Fibroblast of skin of right biceps (primary cell): Measurements from ENCODE around the gene FOSL2.

ENCODE experiments used
- DNase-seq: peaks from one replicate; pipeline ENCODE4 v3.0.0-alpha.2; 2013

FOSL2 gene

GRCh38 chr2:28434600-28434989 lies 41.9 kb downstream of the FOSL2 start:
- DNase-seq: no peak

GRCh38 chr2:28435241-28435640 lies 42.6 kb downstream of the FOSL2 start:
- DNase-seq: no peak

DNA sequence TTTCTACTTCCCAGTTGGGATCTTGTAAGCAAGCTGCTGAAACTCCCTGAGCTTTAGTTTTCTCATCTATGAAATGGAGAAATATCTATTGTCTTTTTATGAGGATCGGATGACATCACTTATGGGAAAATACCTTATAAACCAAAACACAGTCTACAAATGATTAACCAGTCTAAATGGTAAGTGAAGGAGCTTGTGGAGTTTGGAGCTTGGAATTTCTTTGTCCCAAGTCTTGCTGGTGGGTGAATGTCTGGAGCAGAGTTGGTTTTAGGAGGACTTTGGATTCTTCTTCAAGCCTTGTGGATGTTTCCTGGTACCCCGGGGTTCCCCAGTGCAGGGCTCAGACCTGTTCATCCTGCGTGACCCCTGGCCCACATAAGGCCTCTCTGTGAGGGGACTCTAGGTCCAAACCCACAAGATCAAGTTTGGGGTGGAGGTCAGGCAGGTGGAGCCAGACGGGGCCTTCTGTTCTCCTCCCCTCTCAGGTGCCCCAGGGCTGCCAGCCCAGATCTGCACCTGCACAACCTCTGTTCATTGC lies 43.2 kb downstream of the FOSL2 start:
- no peak for DNase-seq

DNA sequence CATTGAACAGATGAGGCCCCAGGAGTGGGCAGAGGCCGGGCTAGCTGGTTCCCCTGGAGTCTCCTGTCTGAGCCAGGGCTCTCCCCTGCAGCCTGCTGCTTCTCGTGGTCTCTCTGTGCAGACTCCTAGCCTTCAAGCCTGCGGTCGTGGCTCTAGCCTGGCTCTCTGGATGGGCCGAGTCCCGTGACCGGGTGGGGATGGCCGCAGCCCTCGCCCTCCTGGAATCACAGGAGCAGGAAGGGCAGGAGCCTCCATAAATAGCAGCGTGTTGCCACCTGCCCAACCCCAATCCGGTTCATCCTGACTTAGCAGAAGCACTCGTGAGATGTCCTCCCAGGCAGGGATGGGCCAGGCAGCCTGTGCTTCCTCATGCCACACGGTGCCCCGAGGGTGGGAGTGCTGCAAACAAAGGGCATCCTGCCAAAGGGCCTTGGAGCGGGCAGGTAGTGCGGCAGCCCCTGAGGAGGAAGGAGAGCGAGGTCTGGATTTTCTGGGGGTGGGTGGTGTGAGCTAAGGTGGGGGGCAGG lies 43.9 kb downstream of the FOSL2 start:
- no peak for DNase-seq

DNA sequence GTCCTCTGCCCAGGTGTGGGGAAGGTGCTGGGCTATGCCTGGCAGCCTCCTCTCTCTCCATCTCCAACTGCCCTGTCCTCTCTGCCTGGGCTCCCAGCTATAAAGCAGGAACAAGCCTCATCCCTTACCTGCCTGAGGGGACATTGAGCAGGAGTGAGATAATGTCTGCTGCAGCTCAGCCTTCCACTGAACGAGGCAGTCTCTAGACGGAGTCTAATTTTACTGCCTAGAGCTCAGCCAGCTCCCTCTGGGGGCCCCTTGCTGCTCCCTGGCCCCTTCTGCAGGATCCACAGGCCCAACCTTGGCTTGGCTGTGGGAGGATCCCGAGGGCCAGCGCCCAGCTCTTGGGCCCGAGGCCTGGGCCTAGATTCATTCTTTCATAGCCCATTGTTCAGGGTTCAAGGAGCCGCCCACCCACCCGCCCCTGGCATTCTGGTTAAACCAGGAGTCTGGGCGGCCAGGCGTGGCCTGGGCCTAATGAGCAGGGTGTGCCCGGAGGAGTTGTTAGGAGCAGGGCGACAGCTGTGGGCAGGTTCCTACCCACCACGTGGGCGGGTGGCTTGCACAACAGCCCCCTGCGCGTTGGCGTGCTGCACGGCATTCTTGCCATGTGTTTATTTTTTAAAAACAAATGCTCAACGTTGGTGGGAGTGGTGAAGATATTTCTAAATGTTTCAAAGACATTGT lies 44.6 kb downstream of the FOSL2 start:
- DNase-seq: no peak

- no peak for DNase-seq
Measured at GRCh38 chr2:28437918-28438317, 45.3 kb downstream of the FOSL2 start.

DNA sequence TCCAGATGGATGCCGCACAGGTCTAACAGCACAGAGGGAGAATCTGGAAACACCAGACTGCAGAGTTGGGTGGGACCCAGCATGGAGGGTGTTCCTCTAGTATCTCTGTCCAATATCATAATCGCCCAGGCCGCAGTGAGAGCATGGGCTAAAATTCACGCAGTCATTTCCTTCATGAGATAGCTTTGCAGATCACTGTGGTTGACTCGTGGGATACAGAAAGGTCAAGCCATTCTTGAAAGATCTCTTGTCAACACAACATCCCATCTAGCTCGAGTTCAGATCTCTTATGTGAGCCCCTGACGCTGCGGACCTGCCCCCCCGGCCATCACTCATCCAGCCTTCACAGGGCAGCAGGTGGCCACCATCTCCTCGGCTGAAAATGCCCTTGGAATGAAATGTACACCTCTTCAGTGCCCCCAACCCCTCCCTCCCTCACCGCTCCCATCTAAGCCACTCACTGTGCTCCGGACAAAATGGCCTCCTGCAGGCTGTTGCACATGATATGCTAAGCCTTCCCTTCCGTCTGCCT lies 45.9 kb downstream of the FOSL2 start:
- no peak for DNase-seq

- DNase-seq: no peak
Measured at GRCh38 chr2:28439127-28439526, 46.5 kb downstream of the FOSL2 start.

- no peak for DNase-seq
Measured at GRCh38 chr2:28439763-28440162, 47.1 kb downstream of the FOSL2 start.

DNA sequence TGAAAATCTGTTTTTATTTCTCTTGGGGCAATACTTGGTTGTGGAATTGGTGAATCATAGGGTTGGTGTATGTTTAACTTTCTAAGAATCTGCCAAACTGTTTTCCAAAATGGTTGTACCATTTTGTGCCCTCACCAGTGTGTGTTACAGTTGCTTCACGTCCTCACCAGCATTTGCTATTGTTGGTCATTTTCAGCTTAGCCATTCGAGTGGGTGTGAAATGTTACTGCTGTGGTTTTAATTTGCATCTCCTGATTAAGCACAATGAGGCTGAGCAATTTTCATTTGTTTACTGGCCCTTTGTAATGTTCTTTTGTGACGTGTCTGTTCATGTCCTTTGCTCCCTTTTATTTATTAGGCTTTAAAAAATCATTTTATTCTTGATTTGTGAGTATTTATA lies 49.7 kb downstream of the FOSL2 start:
- no peak for DNase-seq

GRCh38 chr2:28444956-28445355 lies 52.3 kb downstream of the FOSL2 start:
- DNase-seq: no peak

- peak; percentile 98 for DNase-seq
Measured at GRCh38 chr2:28445448-28446258, 53.0 kb downstream of the FOSL2 start.

- no peak for DNase-seq
Measured at GRCh38 chr2:28446531-28446930, 53.9 kb downstream of the FOSL2 start.

DNA sequence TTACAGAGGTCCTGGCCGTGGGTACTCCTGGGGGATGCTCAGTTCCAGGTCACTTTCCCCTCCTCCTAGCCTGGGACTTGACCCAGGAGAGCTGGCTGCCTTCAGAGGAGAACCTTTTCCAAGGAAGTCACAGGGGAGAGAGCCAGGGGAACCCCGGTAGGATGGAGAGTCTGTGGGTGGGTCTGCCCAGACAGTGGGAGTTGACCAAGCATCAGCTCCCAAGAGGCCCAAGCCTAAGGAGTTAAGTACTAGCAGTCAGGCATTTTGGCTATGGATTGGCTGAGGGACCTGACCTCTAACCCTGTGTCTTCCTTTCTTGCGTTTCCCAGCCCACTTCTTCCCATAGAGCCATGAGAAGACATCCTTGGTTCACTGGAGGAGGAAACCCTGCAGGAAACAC lies 54.4 kb downstream of the FOSL2 start:
- DNase-seq: no peak

DNA sequence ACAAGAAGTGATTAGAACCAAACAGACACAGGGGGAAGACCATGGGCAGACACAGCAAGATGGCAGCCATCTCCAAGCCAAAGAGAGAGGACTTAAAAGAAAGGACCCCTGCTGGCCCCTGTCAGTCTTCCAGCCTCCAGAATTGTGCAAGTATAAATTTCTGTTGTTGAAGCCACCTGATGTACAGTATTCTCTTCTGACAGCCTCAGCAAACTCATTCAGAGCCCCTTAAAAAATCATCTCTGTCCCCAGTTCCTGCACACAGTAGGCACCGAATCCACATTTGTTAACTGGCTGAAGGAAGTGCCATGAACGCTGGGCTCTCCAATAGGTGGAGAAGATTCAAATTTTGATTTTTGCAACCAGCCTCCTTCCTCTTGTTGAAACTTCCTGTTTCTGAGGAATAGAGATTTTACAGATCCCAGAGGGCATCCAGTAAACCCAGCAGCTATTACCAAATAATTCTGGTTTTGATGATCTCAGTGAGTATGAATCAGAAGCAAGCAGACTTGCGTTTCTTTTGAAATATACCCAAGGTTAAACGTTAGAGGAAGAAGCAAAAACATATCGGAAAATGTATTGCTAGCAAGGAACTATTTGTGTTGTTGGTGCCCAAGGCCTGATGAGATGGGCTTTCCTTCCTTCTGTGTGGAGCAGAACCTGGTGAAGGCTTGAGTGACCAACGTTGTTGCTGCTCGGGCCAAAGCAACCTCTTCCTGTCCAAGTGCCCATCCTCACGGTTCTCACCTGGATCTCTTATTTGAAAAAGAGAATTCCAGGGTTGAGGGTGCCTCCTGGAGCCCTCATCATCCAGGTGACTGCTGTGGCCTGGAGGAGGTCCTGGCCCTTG lies 55.5 kb downstream of the FOSL2 start:
- peak; percentile 88 for DNase-seq

- DNase-seq: no peak
Measured at GRCh38 chr2:28448793-28449100, 56.1 kb downstream of the FOSL2 start.

- DNase-seq: no peak
Measured at GRCh38 chr2:28449126-28449487, 56.4 kb downstream of the FOSL2 start.

GRCh38 chr2:28449488-28450395 lies 57.1 kb downstream of the FOSL2 start:
- peak; percentile 77 for DNase-seq

DNA sequence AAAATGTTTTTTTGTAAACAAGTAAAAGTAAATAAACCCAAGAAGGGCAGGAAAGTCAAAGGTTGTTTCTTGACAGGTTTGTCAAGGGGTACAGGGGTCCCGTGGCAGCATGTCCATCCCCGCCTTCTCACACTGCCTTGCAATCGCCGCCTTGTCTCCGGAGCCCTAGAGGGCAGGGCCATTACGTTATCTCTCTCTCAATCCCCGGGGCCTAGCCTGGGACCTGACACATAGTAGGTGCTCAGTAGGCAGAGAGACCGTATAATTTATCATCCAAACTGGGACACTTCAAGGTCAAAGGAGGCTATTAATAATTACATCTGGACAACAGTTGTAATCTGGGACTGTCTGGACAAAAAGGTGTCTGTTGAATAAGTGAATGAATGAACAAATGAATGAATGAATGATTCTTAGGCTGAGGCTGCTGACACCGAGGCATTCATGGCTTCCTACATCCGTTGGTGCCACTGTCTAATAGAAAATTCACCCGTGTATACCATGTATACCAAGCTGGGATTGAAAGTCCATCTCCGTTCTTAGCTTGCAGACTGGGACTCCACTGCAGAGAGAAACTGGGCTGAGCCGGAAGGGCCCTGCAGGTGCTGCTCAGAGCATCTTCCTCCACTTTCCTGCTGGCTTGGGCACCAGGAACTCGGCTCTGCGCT lies 58.4 kb downstream of the FOSL2 start:
- DNase-seq: no peak

- DNase-seq: no peak
Measured at GRCh38 chr2:28451793-28452533, 59.3 kb downstream of the FOSL2 start.
